HG03571 (cell line): ENCODE data around the gene KATNIP.
A peak's percentile ranks its signal among the peaks of the same experiment; 100 is the strongest.
"Not testable (repeated sequence)": the region's sequence is repeated elsewhere in the genome, so short reads cannot be mapped to it uniquely, and the experiment has no call there.

Experiments
- ATAC-seq: cut with Tn5 transposase; IDR thresholded peaks from one replicate; pipeline ENCODE4 v1.9.1; 2021; ENCODE audit not compliant: unreplicated experiment

Gene KATNIP

DNA sequence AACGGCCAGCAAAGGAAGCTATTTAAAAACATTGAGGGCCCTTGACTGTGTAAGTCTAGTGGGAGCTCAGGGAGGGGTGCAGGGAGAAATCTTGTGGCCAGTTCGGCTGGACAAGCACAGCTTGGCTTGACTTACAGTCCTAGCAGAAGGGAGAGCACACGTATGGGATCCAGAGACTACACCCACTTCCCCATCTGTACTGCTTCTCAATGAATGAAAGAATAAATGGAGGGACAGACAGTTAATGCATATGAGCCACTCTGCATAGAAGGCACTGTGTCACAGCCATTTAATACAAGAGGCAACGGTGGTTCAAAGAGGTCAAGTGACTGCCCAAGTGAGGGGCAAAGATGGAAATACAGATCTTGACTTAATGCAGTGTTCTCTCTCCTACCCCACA, 15.7 kb upstream of the KATNIP start:
- ATAC-seq, result no peak

DNA sequence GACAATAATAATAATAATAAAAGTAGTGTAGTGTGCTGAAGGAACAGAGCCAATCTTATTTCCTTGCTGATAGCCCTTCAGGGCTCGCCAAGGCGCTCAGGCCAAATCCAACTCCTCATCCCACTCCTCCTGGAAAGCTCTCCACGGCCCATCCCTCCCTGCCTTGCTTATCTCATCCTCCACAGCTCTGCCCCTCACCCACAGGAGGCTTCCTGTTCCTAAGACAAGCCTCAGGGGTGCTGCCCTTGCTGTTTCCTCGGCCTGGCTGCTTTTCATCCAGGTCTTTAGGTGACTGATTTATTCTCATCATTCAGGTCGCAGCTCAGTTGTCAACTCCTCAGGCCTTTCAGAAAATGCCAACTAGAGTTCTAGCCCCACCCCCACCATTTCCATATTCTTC, 11.4 kb upstream of the KATNIP start:
- no peak for ATAC-seq

DNA sequence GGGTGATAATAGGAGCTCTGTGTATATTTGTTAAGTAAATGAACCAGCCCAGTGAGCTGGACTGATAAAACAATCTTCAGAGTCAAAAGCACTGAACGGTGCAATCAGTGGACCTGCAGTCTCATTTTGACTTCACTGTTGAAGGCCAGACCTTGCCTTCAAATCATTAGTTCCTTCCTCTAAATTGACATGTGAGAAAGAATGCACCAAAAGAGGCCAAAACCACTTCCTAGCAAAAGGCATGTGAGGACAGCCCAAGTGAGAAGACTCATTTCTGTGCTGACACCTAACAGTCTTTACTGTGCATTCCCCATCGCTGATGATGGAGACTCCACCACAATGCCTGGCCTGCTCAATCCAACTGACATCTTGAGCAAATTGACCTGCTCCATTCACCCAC, 10.8 kb upstream of the KATNIP start:
- ATAC-seq, result no peak

DNA sequence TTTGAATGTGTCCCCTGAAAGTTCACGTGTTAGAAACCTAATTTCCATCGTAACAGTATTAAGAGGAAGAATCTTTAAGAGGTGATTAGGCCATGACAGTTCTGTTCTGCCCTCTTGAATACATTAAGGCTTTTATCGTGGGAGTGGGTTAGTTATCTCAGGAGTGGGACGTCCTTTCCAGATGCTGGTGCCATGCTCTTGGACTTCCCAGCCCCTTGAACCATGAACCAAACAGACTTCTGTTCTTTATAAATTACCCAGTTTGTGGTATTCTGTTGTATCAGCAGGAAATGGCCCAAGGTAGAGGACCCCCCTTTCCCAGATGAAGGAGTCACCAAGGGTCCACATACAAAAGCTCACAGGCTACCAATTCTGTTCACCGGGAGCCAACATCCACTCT, 10.3 kb upstream of the KATNIP start:
- no peak for ATAC-seq

DNA sequence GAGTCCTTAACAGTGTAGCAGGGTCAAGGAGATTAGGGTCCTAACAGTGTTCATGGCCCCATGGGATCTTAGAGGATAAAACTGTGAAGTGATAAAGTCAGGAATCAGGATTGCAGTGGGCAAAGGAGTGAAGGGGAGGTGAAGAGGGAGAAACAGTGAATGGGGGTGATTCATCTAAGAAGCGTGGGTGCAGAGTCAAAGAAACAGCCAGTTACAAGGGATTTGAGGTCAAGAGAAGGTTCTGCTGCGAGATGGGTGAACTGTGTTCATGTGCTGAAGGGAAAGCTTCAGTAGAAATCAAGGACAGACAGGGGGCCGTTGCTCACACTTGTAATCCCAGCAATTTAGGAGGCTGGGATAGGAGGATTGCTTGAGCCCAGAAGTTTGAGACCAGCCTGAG, 6.1 kb upstream of the KATNIP start:
- no peak for ATAC-seq

DNA sequence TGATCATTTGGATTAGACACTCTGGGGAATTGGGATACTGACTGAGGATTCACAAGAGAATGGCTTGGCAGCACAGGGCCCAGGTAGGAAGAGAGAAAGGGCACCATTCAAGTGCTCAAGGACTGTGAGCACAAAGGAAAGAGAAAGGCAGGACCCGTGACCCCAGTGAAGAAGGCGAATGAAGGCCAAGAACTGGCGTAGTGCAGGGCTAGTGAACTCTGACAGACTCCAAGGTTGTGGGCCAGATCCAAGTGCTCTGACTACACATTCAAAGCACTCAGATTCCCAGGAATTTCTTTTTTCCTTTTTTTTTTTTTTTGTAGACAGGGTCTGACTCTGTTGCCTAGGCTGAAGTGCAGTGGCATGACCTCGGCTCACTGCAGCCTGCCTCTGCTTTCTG, 5.3 kb upstream of the KATNIP start:
- ATAC-seq, result no peak

DNA sequence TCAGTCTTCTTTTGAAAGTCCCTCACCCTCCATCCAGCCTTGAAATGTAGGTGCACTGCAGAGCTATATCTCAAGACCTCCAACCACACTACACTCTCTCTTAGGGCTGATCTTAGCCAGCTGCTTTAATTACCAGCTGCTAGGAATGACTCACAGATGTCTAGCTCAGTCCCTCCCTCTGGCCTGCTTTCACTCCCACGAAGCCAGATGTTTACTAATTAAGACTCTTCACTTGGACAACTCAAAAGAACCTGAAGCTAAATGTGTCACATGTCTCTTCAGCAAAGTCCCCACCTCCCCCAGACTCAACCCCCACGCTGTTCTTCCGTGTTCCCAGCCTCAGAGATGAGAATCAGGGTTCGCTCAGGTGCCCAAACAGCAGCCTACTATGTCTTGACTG, 2.8 kb upstream of the KATNIP start:
- no peak for ATAC-seq

DNA sequence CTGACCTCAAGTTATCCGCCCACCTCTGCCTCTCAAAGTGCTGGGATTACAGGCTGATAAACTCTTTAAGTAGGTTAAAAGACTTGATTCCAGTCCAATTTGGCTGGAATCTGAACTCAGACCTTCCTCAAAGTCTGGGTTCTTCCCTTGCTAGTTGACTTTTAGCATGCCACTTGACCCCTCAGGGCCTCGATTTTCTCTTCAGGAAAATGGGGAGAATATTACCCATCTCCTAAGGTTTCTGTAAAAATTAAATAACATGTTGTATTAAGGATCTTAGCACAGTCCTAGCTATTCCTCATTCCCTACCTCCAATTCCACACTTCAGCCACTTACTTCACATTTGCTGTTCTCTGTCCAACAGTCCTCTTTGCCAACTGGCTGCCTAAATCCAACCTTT, 2.1 kb upstream of the KATNIP start:
- ATAC-seq, result no peak

DNA sequence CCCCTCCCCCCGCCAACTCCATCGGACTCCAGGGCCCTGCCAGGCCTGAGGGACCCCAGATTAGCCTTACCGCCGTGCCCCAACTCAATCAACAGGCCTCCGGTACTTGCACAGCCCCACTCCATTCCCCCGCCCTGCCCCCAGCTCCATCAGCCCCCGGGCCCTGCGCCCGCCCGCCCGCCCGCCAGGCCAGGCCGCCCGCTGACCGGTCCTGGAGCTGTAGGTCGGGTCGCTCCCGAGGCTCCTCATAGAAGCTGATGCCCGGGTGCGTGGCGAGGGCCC, 539 bp upstream of the KATNIP start:
- peak; percentile 9 for ATAC-seq

DNA sequence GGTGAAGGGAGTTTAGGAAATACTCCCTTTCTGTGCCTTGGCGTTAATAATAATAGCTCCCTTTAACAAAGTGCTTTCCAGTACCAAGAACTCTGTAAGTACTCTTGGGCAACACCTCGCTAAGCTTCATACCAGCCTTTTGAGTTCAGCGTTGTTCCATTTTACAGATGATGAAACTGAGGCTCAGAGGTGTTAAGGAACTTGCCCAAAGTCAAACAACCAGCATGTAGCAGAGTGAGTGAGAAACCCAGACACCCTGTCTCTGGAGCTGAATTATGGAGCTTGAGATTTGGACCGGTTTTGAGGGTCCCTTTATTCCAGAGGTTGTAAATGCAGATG, 607 bp downstream of the KATNIP start:
- no peak for ATAC-seq

DNA sequence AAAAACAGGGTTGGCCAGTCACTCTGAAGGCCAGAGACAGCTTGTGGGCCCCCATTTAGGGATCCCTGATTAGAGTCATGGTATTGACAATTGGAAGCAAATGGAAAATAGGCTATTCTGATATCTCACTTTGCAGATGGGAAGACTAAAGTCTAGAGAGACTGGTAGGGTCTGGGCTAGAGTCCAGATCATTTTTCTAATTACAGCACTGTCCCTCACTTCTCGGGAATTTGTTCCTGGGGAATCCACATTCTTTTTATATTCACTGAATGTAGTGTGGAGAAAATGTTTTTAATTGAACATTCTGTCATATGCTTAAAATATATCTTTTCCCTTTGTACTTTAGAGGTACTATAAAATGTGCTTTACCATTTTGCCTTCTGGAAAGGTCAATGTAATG, 1.1 kb downstream of the KATNIP start:
- no peak for ATAC-seq

DNA sequence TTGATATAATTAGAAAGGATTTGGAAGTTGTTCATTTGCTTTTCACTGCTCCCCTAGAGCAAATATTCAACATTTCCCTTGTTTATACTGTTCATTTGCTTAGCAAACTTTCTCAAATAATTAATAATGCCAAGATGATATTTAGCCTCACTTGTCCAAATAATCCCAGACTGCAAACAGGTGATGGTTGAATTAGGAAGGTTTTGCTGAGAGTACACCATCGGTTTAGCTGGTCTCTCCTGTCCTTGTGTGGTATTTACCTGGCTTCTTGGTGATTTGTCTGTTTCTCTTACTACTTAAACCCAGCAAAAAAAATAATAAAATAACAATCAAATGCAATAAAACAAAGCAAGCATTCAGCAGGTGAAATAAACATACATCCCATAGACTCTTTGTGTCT, 6.5 kb downstream of the KATNIP start:
- ATAC-seq, result no peak

DNA sequence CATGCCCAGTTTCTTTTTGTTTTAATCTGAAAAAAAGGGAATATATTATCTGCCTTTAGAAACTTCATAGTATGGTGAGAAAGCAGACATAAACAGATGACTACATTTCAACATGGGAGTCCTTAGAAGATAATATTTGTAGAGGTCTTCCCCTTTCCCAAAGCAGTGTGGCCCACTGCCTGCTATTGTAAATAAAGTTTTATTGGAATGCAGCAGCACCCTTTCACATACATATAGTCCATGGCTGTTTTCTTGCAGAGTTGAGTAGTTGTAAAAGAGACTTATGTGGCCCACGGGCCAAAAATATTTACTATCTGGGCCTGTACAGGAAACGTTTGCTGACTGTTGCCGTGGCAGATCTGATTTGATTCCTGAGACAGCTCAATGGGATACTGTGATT, 8.5 kb downstream of the KATNIP start:
- no peak for ATAC-seq

DNA sequence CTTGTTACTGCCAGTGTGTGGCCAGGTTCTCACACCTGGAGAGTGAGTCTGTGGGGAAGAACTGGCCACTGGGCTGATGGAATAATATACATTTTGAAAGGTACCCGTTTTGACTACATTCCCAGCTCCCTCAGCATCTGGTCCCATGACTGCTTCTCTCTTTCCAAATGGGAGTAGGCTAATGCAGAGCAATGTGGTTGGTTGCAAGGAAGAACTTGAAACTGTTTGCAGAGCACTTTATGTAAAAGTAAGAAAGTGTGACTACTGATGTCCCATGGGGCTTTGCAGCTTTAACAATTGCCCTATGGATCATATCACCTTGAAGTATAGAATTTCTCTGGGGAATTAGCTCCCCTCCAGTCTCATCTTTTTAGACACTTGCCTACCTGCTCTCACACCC, 9.0 kb downstream of the KATNIP start:
- ATAC-seq, result no peak

DNA sequence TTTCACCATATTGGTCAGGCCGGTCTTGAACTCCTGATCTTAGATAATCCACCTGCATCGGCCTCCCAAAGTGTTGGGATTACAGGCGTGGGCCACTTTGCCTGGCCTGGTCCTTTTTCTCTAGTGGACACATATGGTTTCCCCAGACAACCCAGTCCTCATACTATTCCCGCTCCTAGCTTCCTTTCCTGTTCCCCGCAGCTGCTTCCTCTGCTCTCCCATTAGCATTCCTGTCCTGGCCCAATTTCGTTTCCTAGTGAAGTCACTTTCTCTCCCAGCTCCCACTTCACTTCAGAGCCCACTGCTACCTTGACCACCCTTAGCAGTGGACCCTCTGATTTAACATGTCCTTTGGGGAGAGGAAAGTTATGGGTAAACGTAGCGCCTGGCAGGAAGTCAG, 11.3 kb downstream of the KATNIP start:
- ATAC-seq, result no peak

DNA sequence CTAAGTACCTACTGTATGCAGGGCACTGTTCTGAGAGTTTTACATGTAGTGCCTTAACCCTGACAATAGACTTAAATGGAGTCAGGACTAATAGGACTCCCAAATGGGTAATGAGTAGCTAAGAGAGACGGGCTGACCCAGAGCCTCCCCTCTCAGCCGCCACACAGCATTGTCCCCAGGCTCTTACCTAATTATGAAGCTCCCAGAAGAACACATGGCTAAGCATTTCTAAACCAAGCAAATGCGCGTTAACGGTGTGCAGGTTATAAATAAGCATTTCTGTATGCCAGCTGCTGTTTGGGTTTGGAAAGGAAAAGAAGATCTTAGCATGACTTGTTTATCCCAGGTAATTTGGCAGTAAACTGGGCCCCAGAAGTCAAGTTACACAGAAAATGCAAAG, 14.3 kb downstream of the KATNIP start:
- ATAC-seq, result no peak

DNA sequence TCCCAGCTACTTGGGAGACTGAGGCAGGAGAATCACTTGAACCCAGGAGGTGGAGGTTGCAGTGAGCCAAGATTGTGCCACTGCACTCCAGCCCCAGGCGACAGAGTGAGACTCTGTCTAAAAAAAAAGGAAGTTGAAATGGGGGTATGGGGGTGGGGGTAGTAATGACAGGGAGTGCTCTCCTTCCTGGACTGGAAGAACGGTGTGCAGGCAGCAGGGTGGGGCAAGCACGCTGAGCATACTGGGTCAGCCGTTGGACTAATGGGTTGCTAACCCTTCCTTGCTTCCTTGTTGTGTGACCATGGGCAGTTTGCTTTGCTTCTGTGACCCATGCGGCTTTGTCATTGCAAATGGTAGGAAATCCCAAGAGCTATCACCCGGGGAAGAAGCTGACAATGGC, 16.5 kb downstream of the KATNIP start:
- ATAC-seq, result no peak

DNA sequence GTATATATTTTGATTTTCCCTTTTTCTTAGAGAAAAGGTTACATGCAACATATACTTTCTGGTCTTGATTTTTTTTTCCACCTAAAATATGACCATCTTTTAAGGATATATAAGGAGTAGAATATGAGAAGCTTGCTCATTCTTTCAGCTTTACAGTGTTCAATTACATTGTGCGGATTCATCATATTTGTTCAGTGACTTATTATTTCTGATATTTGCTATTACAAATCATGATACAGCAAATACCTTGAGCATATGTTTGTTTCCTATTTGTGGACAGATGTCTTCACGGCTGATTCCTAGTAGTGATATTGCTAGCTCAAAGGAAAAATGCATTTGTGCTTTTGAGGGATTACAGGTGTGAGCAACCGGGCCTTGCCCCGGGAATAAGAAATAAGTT, 18.1 kb downstream of the KATNIP start:
- no peak for ATAC-seq

DNA sequence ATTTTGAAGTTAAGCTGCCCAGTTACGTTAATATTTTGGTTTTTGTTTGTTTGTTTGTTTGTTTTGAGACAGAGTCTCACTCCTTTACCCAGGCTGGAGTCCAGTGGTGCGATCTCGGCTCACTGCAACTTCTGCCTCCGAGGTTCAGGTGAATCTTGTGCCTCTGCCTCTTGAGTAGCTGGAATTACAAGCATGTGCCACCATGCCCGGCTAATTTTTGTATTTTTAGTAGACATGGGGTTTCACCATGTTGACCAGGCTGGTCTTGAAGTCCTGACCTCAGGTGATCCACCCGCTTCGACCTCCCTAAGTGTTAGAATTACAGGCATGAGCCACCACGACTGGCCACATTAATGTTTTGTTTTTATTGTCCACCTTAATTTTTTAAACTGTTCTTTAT, 21.0 kb downstream of the KATNIP start:
- not testable (repeated sequence) for ATAC-seq

DNA sequence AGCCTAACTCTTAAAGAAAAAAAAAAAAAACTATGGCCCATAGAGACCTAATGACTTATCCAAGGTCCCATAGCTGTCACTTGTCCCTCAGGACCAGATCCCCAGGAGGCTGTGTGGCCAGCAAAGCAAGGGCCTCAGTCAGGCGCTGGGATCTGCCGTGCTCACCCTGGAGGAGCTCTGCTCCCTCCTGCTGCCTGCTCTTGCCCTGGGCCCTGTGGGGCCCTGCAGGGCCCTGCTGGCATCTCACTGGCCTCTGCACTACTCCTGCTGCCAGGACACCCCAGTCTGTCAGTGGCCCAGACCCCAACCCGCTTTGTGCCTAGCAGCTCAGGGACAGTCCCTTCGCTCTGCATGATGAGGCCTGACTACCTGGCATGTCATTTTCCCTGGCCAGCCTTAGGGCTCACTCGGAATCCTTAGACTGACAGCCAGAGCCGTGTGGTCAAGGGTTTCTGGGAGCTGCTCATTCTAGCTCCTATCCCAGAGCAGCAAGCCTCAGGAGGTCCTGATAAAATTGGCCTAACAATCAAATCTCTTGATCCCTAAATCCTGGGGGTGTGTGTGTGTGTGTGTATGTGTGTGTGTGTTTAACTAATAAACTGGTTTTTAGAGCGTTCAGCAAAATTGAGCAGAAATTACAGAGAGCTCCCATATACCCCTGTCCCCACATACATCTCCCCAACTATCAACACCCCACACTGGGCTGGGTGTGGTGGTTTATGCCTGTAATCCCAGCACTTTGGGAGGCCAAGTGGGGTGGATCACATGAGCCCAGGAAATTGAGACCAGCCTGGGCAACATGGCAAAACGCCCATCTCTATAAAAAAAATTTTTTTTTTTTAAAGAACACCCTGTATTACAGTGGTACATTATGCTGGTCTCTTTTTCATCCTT, 21.7 kb downstream of the KATNIP start:
- no peak for ATAC-seq

DNA sequence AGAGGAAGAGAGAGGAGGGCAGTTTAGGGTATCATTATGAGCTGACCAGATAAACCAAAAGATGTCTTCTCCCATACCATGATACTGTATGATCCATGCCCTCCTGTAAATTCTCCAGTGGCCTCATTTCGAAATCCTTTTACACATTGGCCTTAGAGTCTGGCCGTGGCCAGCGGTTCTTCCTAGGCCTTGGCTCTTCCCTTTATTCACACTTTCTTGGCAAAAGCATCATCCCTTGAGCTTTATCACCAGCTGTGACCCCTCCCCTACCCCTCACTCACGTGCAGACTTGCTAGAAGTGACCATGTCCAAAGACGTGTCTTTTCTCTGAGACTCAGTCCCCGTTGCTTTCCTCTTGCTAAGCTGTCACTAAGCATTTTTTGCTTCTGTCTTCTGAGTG, 22.8 kb downstream of the KATNIP start:
- no peak for ATAC-seq

DNA sequence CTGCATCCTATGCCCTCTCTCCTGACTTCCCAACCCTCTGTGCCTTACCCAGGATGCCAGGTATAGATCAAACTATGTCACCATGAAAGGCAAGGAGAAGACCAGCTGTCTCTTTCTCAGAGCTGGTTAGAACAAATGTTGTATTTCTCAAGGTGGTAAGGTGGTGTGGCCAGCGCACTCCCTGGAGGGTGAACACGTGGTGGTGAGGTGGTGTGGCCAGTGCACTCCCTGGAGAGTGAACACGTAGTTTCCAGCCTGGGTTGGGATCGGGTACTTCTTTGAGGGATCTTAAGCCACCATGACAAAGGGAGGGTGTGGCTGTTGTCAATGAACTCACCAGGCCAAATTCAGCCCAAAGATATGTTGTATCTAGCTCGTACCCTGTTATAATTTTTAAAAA, 26.8 kb downstream of the KATNIP start:
- no peak for ATAC-seq

DNA sequence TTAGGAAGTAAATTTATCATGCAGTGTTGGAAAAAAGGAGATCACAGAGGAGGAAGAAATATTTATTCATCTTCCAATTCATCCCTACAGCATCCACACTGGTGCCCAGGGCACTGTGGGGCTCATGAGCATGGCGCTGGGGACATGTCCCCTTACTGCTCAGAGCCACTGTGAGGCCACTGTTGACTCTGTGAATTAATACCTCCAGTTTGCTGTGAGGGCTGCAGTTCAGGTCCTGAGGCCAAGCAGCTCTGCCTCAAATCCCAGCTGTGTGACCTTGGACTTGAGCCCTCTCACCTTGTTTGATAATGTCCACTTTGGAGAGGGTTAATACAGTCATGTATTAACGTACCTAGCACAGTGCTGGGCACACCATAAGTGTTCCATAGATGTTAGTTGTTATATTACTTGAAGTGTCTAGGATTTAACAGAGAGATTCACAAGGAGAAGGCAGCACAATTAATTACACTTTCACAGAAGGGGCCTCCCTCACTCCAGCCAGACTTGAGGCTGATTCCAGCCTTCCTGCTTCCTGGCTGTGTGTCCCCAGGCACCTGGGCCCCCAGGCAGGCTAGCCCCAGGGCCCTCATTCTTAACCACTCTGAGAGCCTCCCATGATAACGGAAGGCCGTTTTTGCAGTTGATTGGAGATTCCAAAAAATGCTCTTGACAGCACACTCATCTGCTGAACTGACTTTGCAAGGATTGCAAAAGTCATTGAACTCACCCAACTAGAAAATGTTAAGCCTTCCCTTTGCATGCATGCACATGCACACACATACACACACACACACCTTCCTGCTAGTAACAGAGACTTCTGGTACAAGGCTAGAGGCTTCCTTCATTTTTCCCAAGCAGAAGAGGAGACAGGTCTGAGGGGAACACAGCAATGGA, 29.4 kb downstream of the KATNIP start:
- ATAC-seq, result no peak
